ENCODE data around the gene ATOH8. TPM values are rescaled to one million over a fixed set of nuclear protein-coding genes. Genes with fewer than 3 reads are reported as not detected.

ATOH8 gene
- total RNA-seq, 3 donors from 2014 or later: 1.9 to 8.7 (median 2.8) TPM

- Histone ChIP-seq H3K36me3 (ENCODE audit: low read depth) (no peaks in the 10 kb centered on the region), H3K4me3 (no peak overlapping the region), H3K4me1 (ENCODE audit: low read depth) (no peaks in the 10 kb centered on the region), H3K9me3 (no peaks in the 10 kb centered on the region)
- DNase-seq: no peak
- TF ChIP-seq, protein P1, sequence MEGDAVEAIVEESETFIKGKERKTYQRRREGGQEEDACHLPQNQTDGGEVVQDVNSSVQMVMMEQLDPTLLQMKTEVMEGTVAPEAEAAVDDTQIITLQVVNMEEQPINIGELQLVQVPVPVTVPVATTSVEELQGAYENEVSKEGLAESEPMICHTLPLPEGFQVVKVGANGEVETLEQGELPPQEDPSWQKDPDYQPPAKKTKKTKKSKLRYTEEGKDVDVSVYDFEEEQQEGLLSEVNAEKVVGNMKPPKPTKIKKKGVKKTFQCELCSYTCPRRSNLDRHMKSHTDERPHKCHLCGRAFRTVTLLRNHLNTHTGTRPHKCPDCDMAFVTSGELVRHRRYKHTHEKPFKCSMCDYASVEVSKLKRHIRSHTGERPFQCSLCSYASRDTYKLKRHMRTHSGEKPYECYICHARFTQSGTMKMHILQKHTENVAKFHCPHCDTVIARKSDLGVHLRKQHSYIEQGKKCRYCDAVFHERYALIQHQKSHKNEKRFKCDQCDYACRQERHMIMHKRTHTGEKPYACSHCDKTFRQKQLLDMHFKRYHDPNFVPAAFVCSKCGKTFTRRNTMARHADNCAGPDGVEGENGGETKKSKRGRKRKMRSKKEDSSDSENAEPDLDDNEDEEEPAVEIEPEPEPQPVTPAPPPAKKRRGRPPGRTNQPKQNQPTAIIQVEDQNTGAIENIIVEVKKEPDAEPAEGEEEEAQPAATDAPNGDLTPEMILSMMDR (IDR thresholded peaks at IDR 0.05): no peak
- intact Hi-C loops (cut with DNase I, micrococcal nuclease): no loop called here
- ATAC-seq: no peak
Observed at GRCh38 chr2:85730686-85731230, 23.0 kb upstream of the ATOH8 start.

GRCh38 chr2:85731606-85732005, 22.2 kb upstream of the ATOH8 start:
- Histone ChIP-seq H3K4me1 (ENCODE audit: low read depth) (no peaks in the 10 kb centered on the region), H3K4me3 (no peak overlapping the region), H3K36me3 (ENCODE audit: low read depth) (no peaks in the 10 kb centered on the region), H3K9me3 (no peaks in the 10 kb centered on the region)
- TF ChIP-seq, protein P1 (IDR thresholded peaks at IDR 0.05): no peak
- ATAC-seq (no peak), DNase-seq (no peak)
- intact Hi-C loops (cut with DNase I, micrococcal nuclease): no loop called here

- DNase-seq: no peak
- Histone ChIP-seq H3K9me3 (no peaks in the 10 kb centered on the region), H3K4me1 (ENCODE audit: low read depth) (no peaks in the 10 kb centered on the region), H3K36me3 (ENCODE audit: low read depth) (no peaks in the 10 kb centered on the region), H3K4me3 (no peak overlapping the region)
- intact Hi-C loops (cut with DNase I, micrococcal nuclease): no loop called here
- no peak for ATAC-seq
- TF ChIP-seq, protein P1 (IDR thresholded peaks at IDR 0.05): no peak
Observed at GRCh38 chr2:85732467-85733120, 21.2 kb upstream of the ATOH8 start.

GRCh38 chr2:85733121-85733960, 20.4 kb upstream of the ATOH8 start:
- TF ChIP-seq, protein P1 (IDR thresholded peaks at IDR 0.05): no peak
- no peaks in the 10 kb centered on the region for H3K36me3 ChIP-seq (ENCODE audit: low read depth)
- DNase-seq (no peak), ATAC-seq (no peak)
- no peak overlapping the region for H3K4me3 ChIP-seq
- H3K9me3 ChIP-seq: no peaks in the 10 kb centered on the region
- intact Hi-C loops (cut with DNase I, micrococcal nuclease): no loop called here
- H3K4me1 ChIP-seq (ENCODE audit: low read depth): no peaks in the 10 kb centered on the region

GRCh38 chr2:85734015-85734414, 19.8 kb upstream of the ATOH8 start:
- no peak overlapping the region for H3K4me3 ChIP-seq
- intact Hi-C loops (cut with DNase I, micrococcal nuclease): no loop called here
- TF ChIP-seq, protein P1 (IDR thresholded peaks at IDR 0.05): no peak
- H3K9me3 ChIP-seq: no peaks in the 10 kb centered on the region
- H3K36me3 ChIP-seq (ENCODE audit: low read depth): no peaks in the 10 kb centered on the region
- no peak for DNase-seq
- no peaks in the 10 kb centered on the region for H3K4me1 ChIP-seq (ENCODE audit: low read depth)
- ATAC-seq: no peak
